Panc1 (cell line): Measurements from ENCODE around the gene FUBP3.

ENCODE experiments used
- POLR2AphosphoS5 ChIP-seq: IDR thresholded peaks from 2 replicates; pipeline ENCODE4 v1.6.1; 2012; ENCODE audit warnings: mild to moderate bottlenecking, low read depth, low read length, moderate library complexity
- REST ChIP-seq, 2 experiments: IDR thresholded peaks; 2 replicates each; pipeline ENCODE4 v1.6.1; 2011 to 2012; ENCODE audit warnings: low read depth in 2 of 2, control low read depth in 1 of 2, low read length in 1 of 2, mild to moderate bottlenecking in 1 of 2, moderate library complexity in 1 of 2; ENCODE audit not compliant: insufficient read depth in 1 of 2
- TCF7L2 ChIP-seq: IDR thresholded peaks from 2 replicates; pipeline ENCODE4 v1.6.1; 2011; ENCODE audit warnings: mild to moderate bottlenecking, low read depth, low read length, inconsistent platforms
- TF ChIP-seq, protein P1 (sequence below): fragments of 450-650 bp; IDR thresholded peaks from 2 replicates; pipeline ENCODE4 v1.5.1; 2017; ENCODE audit warnings: mild to moderate bottlenecking

DNA sequence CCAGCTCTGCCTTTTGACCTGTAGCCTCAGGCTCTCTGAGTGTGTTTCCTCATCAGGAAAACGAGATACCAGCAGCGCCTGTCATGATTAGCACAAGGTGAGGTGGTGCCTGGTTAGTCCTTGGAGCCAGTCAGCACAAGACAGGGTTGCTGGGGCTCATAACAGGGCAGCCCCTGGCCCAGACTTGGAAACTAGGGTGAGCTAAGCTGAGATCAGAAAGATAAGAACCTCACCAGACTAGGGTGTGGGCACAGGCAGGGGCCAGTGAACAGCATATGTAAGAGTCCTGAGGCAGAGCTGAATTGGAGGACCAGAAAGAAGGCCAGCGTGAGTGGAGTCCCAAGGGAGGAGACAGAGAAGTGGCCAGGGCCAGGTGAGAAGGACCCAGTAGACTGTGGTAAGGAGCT, 42.7 kb upstream of the FUBP3 start:
- TF ChIP-seq REST (IDR thresholded peaks at IDR 0.05; ENCODE audit: insufficient read depth in 1 of 2, low read depth in 2 of 2, low read length in 1 of 2) = no peak
- TF ChIP-seq, protein P1, sequence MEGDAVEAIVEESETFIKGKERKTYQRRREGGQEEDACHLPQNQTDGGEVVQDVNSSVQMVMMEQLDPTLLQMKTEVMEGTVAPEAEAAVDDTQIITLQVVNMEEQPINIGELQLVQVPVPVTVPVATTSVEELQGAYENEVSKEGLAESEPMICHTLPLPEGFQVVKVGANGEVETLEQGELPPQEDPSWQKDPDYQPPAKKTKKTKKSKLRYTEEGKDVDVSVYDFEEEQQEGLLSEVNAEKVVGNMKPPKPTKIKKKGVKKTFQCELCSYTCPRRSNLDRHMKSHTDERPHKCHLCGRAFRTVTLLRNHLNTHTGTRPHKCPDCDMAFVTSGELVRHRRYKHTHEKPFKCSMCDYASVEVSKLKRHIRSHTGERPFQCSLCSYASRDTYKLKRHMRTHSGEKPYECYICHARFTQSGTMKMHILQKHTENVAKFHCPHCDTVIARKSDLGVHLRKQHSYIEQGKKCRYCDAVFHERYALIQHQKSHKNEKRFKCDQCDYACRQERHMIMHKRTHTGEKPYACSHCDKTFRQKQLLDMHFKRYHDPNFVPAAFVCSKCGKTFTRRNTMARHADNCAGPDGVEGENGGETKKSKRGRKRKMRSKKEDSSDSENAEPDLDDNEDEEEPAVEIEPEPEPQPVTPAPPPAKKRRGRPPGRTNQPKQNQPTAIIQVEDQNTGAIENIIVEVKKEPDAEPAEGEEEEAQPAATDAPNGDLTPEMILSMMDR = no peak
- TF ChIP-seq POLR2AphosphoS5 = no peak
- TF ChIP-seq TCF7L2 = no peak
